ENCODE measurements around the gene THSD4. TPM values are rescaled to one million over a fixed set of nuclear protein-coding genes. Genes with fewer than 3 reads are reported as not detected.

The THSD4 gene
- polyA plus RNA-seq, 2 of the 4 experiments (the other 2 are of a cell fraction), result 15.8 to 40.7 TPM

GRCh38 chr15:71149646-71150557 lies 34.6 kb downstream of the THSD4 start:
- DNase-seq (ENCODE audit: low read depth in 1 of 2, low spot score in 1 of 2), result no peak
- H3K9me3 ChIP-seq, result no peaks in the 10 kb centered on the region
- H3K27ac ChIP-seq, result peak overlapping the region in 1 of 2 experiments; percentile 37; a peak in 3 of 6 replicates
- 56% methylated on average over 7 of the region's 7 CpGs for WGBS (ENCODE audit: missing lambda C conversion rate)
- no peak for FAIRE-seq
- ATAC-seq, result peak in 1 of 2 experiments; percentile 22; a peak in 2 of 6 replicates
- H3K4me3 ChIP-seq, result no peak overlapping the region
- TF ChIP-seq TFCP2L1 (CRISPR knock-in tag; IDR thresholded peaks at IDR 0.05) (no peak), EHMT2 (IDR thresholded peaks at IDR 0.05; ENCODE audit: low read depth) (no peak), ZNF302 (CRISPR knock-in tag; IDR thresholded peaks at IDR 0.05) (no peak), E2F6 (IDR thresholded peaks at IDR 0.05; ENCODE audit: borderline replicate concordance, low read depth) (no peak), FOXS1 (CRISPR knock-in tag; IDR thresholded peaks at IDR 0.05) (no peak), HMGXB4 (CRISPR knock-in tag; IDR thresholded peaks at IDR 0.05; ENCODE audit: borderline replicate concordance) (no peak), MYC (IDR thresholded peaks at IDR 0.05; ENCODE audit: borderline replicate concordance, low read length) (no peak), RNF2 (IDR thresholded peaks at IDR 0.05; ENCODE audit: borderline replicate concordance, low read depth) (no peak), FOSB (CRISPR knock-in tag; IDR thresholded peaks at IDR 0.05) (no peak), HES2 (IDR thresholded peaks at IDR 0.05) (no peak), SREBF2 (IDR thresholded peaks at IDR 0.05) (no peak), ZC3H11A (IDR thresholded peaks at IDR 0.05) (no peak), REST (IDR thresholded peaks at IDR 0.05) (no peak), JUNB (IDR thresholded peaks at IDR 0.05) (no peak), USF2 (IDR thresholded peaks at IDR 0.05) (no peak), ESRRA (IDR thresholded peaks at IDR 0.05; ENCODE audit: borderline replicate concordance, low read length) (no peak), HOXB5 (CRISPR knock-in tag; IDR thresholded peaks at IDR 0.05) (no peak)
- ChIA-PET CTCF (interaction anchor here (0.7 to 1.7 kb wide), 4 partner anchors 35 to 353 kb away, joined by 4 to 10 read pairs (median 6); partner anchors contain the start of gene THSD4), POLR2A (interaction anchor here (1.4 kb wide), 1 partner anchor 14 kb away, joined by 3 read pairs; no protein-coding TSS in a partner anchor)
- peak overlapping the region; percentile 9; the same call in 1 of the 3 replicates for H3K4me2 ChIP-seq
- peaks cover 51% of the 10 kb centered on the region for H3K4me1 ChIP-seq

Measured in A549 (cell line).